Activated naive CD8-positive, alpha-beta T cell treated with anti-CD3 and anti-CD28 coated beads, Interleukin-2, amount 50 U/mL, for 24 hours (primary cell): ENCODE data around the gene VEGFB.
A peak's percentile ranks its signal among the peaks of the same experiment; 100 is the strongest.

Source experiments
- ATAC-seq: fragments of 150-1000 bp; cut with Tn5 transposase; one replicate; pipeline ENCODE4 v1.10.0; 2021
- DNase-seq: peaks from one replicate; pipeline ENCODE4 v3.0.0; 2021
- H3K27ac Mint-ChIP-seq: one replicate; pipeline ENCODE4 v1.8.0; 2021; ENCODE audit warnings: mild to moderate bottlenecking, mixed read lengths
- H3K27me3 Mint-ChIP-seq: one replicate; pipeline ENCODE4 v1.8.0; 2021; ENCODE audit warnings: mixed read lengths
- H3K36me3 Mint-ChIP-seq: one replicate; pipeline ENCODE4 v1.8.0; 2021; ENCODE audit warnings: low read depth, mixed read lengths
- H3K4me1 Mint-ChIP-seq: one replicate; pipeline ENCODE4 v1.8.0; 2021; ENCODE audit warnings: mixed read lengths
- H3K4me3 Mint-ChIP-seq: one replicate; pipeline ENCODE4 v1.8.0; 2021; ENCODE audit warnings: mild to moderate bottlenecking, moderate library complexity, mixed read lengths
- H3K9me3 Mint-ChIP-seq: one replicate; pipeline ENCODE4 v1.8.0; 2021; ENCODE audit warnings: mixed read lengths

The VEGFB gene

GRCh38 chr11:64263947-64264317 is 29.5 kb downstream of the VEGFB start:
- no peak for ATAC-seq
- no peaks in the 10 kb centered on the region for H3K9me3 Mint-ChIP-seq
- no peak overlapping the region for H3K4me3 Mint-ChIP-seq
- no peak for DNase-seq
- H3K27me3 Mint-ChIP-seq, result no peaks in the 10 kb centered on the region
- H3K27ac Mint-ChIP-seq, result no peak overlapping the region
- H3K36me3 Mint-ChIP-seq, result peaks cover 6% of the 10 kb centered on the region
- peaks cover 24% of the 10 kb centered on the region for H3K4me1 Mint-ChIP-seq

GRCh38 chr11:64264371-64264852 is 30.0 kb downstream of the VEGFB start:
- no peak overlapping the region for H3K4me3 Mint-ChIP-seq
- ATAC-seq (no peak), DNase-seq (no peak)
- no peaks in the 10 kb centered on the region for H3K27me3 Mint-ChIP-seq
- H3K36me3 Mint-ChIP-seq, result peaks cover 8% of the 10 kb centered on the region
- peaks cover 25% of the 10 kb centered on the region for H3K4me1 Mint-ChIP-seq
- H3K9me3 Mint-ChIP-seq, result no peaks in the 10 kb centered on the region
- H3K27ac Mint-ChIP-seq, result no peak overlapping the region

DNA sequence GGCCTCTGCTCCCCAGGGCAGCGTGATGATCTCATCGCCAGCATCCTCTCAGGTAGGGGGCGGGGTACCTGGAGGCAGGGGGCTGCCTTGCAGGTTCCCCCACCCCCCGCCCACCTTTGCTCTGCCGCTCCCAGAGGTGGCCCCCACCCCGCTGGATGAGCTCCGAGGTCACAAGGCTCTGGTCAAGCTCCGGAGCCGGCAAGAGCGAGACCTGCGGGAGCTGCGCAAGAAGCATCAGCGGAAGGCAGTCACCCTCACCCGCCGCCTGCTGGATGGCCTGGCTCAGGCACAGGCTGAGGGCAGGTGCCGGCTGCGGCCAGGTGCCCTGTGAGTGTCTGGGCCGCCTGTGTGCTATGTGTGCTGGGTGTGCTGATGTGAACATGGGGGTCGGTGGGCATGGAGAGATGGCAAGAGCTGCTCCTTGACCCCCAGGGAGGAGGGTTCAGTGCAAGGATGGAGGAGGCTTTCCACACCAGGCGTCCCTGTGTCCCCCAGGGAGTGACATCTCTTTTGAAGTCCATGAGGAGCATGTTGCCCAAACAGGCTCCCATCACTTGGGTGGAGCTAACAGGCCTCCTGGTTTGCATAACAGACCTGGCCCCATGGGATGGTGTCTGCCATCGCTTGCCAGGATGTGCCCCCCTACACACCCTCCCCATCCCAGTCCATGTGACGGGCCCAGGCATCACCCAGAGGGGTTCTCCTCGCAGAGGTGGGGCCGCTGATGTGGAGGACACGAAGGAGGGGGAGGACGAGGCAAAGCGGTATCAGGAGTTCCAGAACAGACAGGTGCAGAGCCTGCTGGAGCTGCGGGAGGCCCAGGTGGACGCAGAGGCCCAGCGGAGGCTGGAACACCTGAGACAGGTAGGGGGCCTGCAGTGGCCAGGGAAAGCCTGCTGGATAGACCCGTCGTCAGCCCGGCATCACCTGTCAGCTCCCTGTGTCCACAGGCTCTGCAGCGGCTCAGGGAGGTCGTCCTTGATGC is 31.1 kb downstream of the VEGFB start:
- Mint-ChIP-seq H3K36me3 (peaks cover 9% of the 10 kb centered on the region), H3K27ac (no peak overlapping the region), H3K4me3 (no peak overlapping the region), H3K4me1 (peaks cover 20% of the 10 kb centered on the region), H3K9me3 (no peaks in the 10 kb centered on the region), H3K27me3 (no peaks in the 10 kb centered on the region)
- DNase-seq, result no peak
- ATAC-seq, result no peak

DNA sequence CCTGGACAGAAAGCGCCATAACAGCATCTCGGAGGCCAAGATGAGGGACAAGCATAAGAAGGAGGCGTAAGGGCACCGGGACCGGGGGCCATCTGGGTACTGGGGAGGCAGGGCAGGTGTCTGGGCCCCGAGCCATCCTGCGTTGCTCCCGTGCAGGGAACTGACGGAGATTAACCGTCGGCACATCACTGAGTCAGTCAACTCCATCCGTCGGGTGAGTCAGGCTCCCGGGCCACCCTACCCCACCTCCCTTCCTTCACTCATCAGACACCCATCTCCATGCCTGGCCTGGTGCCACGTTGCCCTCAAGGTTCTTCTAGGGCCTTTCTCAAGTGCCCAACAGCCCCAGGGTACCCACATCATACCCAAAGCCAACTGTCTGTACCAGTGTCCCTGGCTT is 32.0 kb downstream of the VEGFB start:
- Mint-ChIP-seq H3K9me3 (no peaks in the 10 kb centered on the region), H3K36me3 (peaks cover 9% of the 10 kb centered on the region), H3K4me3 (no peak overlapping the region), H3K27me3 (no peaks in the 10 kb centered on the region), H3K27ac (no peak overlapping the region), H3K4me1 (peaks cover 21% of the 10 kb centered on the region)
- ATAC-seq, result no peak
- no peak for DNase-seq

GRCh38 chr11:64267207-64267945 is 33.0 kb downstream of the VEGFB start:
- Mint-ChIP-seq H3K4me1 (peaks cover 27% of the 10 kb centered on the region), H3K9me3 (no peaks in the 10 kb centered on the region), H3K36me3 (peaks cover 9% of the 10 kb centered on the region), H3K27ac (peak overlapping the region; percentile 46), H3K27me3 (no peaks in the 10 kb centered on the region), H3K4me3 (peak overlapping the region; percentile 98)
- DNase-seq, result no peak
- no peak for ATAC-seq

DNA sequence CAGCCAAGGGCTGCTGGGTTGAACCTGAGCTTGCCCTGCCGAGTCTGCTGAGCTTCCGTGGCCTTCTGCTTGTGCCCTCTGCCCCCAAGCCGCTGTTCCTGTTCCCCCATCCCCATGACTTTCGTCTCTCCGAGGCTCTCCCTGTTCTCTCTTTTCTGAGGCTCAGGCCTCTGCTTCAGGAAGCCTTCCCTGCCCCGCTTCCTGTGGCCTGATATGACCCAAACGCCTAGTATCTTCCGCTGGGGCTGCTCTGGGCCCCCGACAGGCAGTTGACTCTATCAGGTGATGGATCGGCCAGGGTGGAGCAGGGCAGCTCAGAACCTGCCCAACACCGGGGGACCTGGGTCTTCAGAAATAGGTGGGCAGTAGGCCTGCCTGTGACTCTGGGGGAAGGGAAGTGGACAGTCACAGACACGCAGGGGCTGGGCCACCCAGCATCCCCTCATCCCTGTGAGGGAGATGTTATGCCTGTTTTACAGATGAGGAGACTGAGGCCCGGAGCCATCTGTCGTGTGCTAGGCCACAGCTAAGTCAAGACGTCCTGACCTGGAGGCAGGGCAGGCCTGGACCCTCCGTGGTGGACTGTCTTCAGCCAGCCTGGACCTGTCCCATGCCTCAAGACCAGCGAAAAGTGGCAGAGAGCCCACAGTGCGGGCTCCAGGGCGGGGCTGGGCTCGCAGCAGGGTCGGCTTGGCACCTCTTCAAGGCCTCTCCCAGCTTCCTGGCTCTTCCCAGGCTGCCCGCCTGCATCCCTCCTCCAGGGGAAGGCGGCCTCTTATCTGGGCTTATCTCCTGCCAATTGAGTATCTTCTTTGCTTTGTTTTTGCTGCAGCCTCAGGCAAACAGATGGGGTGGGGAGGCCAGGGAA is 33.9 kb downstream of the VEGFB start:
- H3K36me3 Mint-ChIP-seq, result peaks cover 9% of the 10 kb centered on the region
- ATAC-seq, result no peak
- no peak for DNase-seq
- H3K27me3 Mint-ChIP-seq, result no peaks in the 10 kb centered on the region
- no peaks in the 10 kb centered on the region for H3K9me3 Mint-ChIP-seq
- H3K4me3 Mint-ChIP-seq, result peak overlapping the region; percentile 98
- H3K4me1 Mint-ChIP-seq, result peaks cover 28% of the 10 kb centered on the region
- peak overlapping the region; percentile 91 for H3K27ac Mint-ChIP-seq

GRCh38 chr11:64268893-64269539 is 34.6 kb downstream of the VEGFB start:
- H3K27ac Mint-ChIP-seq, result peak overlapping the region; percentile 91
- ATAC-seq (peak; percentile 9), DNase-seq (peak; percentile 60)
- H3K36me3 Mint-ChIP-seq, result peaks cover 9% of the 10 kb centered on the region
- peak overlapping the region; percentile 98 for H3K4me3 Mint-ChIP-seq
- no peaks in the 10 kb centered on the region for H3K9me3 Mint-ChIP-seq
- H3K4me1 Mint-ChIP-seq, result peaks cover 28% of the 10 kb centered on the region
- no peaks in the 10 kb centered on the region for H3K27me3 Mint-ChIP-seq

GRCh38 chr11:64269540-64270220 is 35.3 kb downstream of the VEGFB start:
- no peaks in the 10 kb centered on the region for H3K27me3 Mint-ChIP-seq
- ATAC-seq (peak; percentile 86), DNase-seq (peak; percentile 99)
- peak overlapping the region; percentile 96 for H3K27ac Mint-ChIP-seq
- peak overlapping the region; percentile 98 for H3K4me3 Mint-ChIP-seq
- H3K36me3 Mint-ChIP-seq, result peaks cover 9% of the 10 kb centered on the region
- peaks cover 28% of the 10 kb centered on the region for H3K4me1 Mint-ChIP-seq
- H3K9me3 Mint-ChIP-seq, result no peaks in the 10 kb centered on the region

- ATAC-seq, result no peak
- H3K4me1 Mint-ChIP-seq, result peaks cover 10% of the 10 kb centered on the region
- no peak overlapping the region for H3K27ac Mint-ChIP-seq
- H3K27me3 Mint-ChIP-seq, result no peaks in the 10 kb centered on the region
- H3K36me3 Mint-ChIP-seq, result peaks cover 2% of the 10 kb centered on the region
- no peaks in the 10 kb centered on the region for H3K9me3 Mint-ChIP-seq
- DNase-seq, result no peak
- H3K4me3 Mint-ChIP-seq, result no peak overlapping the region
Measured at GRCh38 chr11:64275031-64275800, 40.8 kb downstream of the VEGFB start.

- DNase-seq, result no peak
- Mint-ChIP-seq H3K4me1 (peaks cover 8% of the 10 kb centered on the region), H3K9me3 (no peaks in the 10 kb centered on the region), H3K4me3 (no peak overlapping the region), H3K36me3 (no peaks in the 10 kb centered on the region), H3K27ac (no peak overlapping the region), H3K27me3 (no peaks in the 10 kb centered on the region)
- no peak for ATAC-seq
Measured at GRCh38 chr11:64275841-64276240, 41.5 kb downstream of the VEGFB start.

GRCh38 chr11:64276653-64277431 is 42.5 kb downstream of the VEGFB start:
- ATAC-seq, result no peak
- Mint-ChIP-seq H3K9me3 (no peaks in the 10 kb centered on the region), H3K4me1 (peaks cover 6% of the 10 kb centered on the region), H3K27ac (no peak overlapping the region), H3K36me3 (peaks cover 4% of the 10 kb centered on the region), H3K27me3 (no peaks in the 10 kb centered on the region), H3K4me3 (no peak overlapping the region)
- no peak for DNase-seq

DNA sequence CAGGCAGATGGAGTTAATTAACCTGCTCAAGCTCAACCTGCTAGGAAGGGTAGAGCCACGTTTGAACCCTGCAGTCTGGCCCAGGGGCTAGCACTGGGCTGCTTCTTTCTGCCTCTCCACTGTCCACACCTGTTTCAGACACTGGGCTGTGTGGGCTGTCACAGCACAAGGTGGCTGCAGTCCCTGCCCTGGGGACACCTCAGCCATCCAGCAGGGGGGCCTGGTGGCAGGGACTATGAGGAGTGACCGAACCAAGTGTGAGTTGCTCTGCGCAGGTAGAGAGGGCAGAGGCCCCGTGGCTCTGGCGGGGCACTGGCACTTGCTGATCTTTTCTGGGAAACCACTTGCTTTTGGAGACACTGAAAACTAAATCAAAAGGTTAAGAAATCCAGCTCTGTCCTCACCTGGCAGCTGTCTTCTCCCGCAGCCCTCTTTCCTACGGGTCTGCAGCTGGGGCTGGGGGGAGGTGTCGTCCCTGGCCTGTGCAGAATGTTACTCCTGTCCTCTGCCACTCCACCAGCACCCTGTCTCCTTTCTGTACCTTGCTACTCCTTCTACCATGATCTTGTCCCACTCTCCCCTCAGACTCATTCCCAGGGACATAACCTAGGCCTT is 44.3 kb downstream of the VEGFB start:
- peaks cover 9% of the 10 kb centered on the region for H3K36me3 Mint-ChIP-seq
- ATAC-seq, result no peak

More for the DNA sequence above, 44.3 kb downstream of the VEGFB start:
- H3K27ac Mint-ChIP-seq, result no peak overlapping the region
- no peaks in the 10 kb centered on the region for H3K27me3 Mint-ChIP-seq
- no peak for DNase-seq
- no peak overlapping the region for H3K4me3 Mint-ChIP-seq
- no peaks in the 10 kb centered on the region for H3K9me3 Mint-ChIP-seq
- H3K4me1 Mint-ChIP-seq, result peaks cover 4% of the 10 kb centered on the region
